Thyroid gland (tissue), 4 donors: ENCODE data around the gene SPNS2. TPM values are rescaled to one million over a fixed set of nuclear protein-coding genes. Genes with fewer than 3 reads are reported as not detected.

ENCODE experiments used
- DNase-seq, 2 donors: peaks; one replicate each; pipeline ENCODE4 v3.0.0-alpha.2; 2019
- H3K27ac ChIP-seq, 3 donors: fragments of 200-600 bp; sonication (generic); 1 replicate in 2 of 3; 2 replicates in 1 of 3; pipeline ENCODE4 v1.5.1; 2016 to 2019; ENCODE audit warnings: mild to moderate bottlenecking in 1 of 3, moderate library complexity in 1 of 3
- H3K27me3 ChIP-seq: fragments of 200-600 bp; sonication (generic); one replicate; pipeline ENCODE4 v1.5.1; 2019
- H3K36me3 ChIP-seq, 2 donors: fragments of 200-600 bp; sonication (generic); one replicate each; pipeline ENCODE4 v1.5.1; 2016 to 2019
- H3K4me1 ChIP-seq, 2 donors: fragments of 200-600 bp; sonication (generic); one replicate each; pipeline ENCODE4 v1.5.1; 2017 to 2019
- H3K4me3 ChIP-seq, 3 donors: fragments of 200-600 bp; sonication (generic); replicated peaks in 1 of 3; 1 replicate in 2 of 3; 2 replicates in 1 of 3; pipeline ENCODE4 v1.5.1; 2016; ENCODE audit warnings: mild to moderate bottlenecking in 1 of 3
- H3K9me3 ChIP-seq: fragments of 200-600 bp; sonication (generic); one replicate; pipeline ENCODE4 v1.5.1; 2017
- POLR2A ChIP-seq, 2 donors: fragments of 450-650 bp; IDR thresholded peaks; one replicate each; pipeline ENCODE4 v1.6.1; 2017; ENCODE audit warnings: antibody characterized with exemption in 2 of 2, mild to moderate bottlenecking in 2 of 2, moderate library complexity in 1 of 2
- WGBS, 2 donors: methylation state at CpG; one replicate each; pipeline ENCODE4 v1.1.5; 2017; 5-methylcytosine and 5-hydroxymethylcytosine counted together
- intact Hi-C: fragments of 100-400 bp; cut with DNase I; formaldehyde crosslinking; loops from one replicate; pipeline ENCODE4 v1.15.1; 2023
- total RNA-seq, 4 donors: library from RNA; depleted of rRNA; stranded (reverse); fragments of >200 nt; gene quantifications; one replicate each; pipeline ENCODE4 v1.2.3, GENCODE V29; 2016
- TF ChIP-seq, protein P1 (sequence below), 6 experiments: fragments of 200-600 bp in 3 of 6; fragments of 450-650 bp in 3 of 6; sonication (generic) in 3 of 6; IDR thresholded peaks; one replicate each; pipeline ENCODE4 v1.5.1; 2016 to 2019; ENCODE audit warnings: antibody characterized with exemption in 6 of 6, mild to moderate bottlenecking in 2 of 6, inconsistent platforms in 1 of 6, moderate library complexity in 1 of 6

SPNS2 gene
- total RNA-seq, 4 donors from 2014 or later: 5.6 to 16.3 (median 8.1) TPM

DNA sequence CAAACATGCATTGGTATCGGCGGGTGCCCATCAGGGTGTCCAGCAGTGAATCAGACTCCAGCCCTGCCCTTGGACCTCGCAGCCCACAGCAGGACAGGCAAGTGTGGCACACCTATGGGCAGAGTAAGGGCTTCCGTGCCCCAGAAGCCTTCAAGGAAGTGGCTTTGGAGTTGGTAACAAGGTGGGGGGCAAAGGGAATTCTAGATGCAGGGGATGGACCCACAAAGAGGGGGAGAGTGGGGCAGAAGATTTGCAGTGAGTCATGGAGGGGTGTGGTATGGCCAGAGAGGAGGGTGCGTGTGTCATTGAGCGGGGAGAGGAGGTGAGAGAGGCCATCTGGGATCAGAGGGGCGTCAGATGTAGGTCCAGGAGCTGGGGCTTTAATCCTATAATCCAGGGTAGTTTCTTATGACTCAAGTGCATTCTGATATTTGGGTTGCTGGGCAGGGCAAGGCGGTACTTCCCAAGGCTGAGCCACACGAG lies 8.5 kb upstream of the SPNS2 start:
- 85 to 88% methylated on average over 9 of the region's 9 CpGs for WGBS, 2 donors
- no peaks in the 10 kb centered on the region for H3K36me3 ChIP-seq
- DNase-seq: no peak
- H3K9me3 ChIP-seq: no peaks in the 10 kb centered on the region
- intact Hi-C loops: no loop called here
- TF ChIP-seq, protein P1, sequence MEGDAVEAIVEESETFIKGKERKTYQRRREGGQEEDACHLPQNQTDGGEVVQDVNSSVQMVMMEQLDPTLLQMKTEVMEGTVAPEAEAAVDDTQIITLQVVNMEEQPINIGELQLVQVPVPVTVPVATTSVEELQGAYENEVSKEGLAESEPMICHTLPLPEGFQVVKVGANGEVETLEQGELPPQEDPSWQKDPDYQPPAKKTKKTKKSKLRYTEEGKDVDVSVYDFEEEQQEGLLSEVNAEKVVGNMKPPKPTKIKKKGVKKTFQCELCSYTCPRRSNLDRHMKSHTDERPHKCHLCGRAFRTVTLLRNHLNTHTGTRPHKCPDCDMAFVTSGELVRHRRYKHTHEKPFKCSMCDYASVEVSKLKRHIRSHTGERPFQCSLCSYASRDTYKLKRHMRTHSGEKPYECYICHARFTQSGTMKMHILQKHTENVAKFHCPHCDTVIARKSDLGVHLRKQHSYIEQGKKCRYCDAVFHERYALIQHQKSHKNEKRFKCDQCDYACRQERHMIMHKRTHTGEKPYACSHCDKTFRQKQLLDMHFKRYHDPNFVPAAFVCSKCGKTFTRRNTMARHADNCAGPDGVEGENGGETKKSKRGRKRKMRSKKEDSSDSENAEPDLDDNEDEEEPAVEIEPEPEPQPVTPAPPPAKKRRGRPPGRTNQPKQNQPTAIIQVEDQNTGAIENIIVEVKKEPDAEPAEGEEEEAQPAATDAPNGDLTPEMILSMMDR (IDR thresholded peaks at IDR 0.05): no peak
- TF ChIP-seq POLR2A (IDR thresholded peaks at IDR 0.05): no peak
- peak overlapping the region in 1 of 3 donors; percentile 86 for H3K27ac ChIP-seq
- peaks cover 11 to 19% of the 10 kb centered on the region in 2 donors for H3K4me1 ChIP-seq
- no peaks in the 10 kb centered on the region for H3K27me3 ChIP-seq
- no peak overlapping the region for H3K4me3 ChIP-seq

GRCh38 chr17:4490637-4491061 lies 8.0 kb upstream of the SPNS2 start:
- H3K27me3 ChIP-seq: no peaks in the 10 kb centered on the region
- TF ChIP-seq POLR2A (IDR thresholded peaks at IDR 0.05): no peak
- TF ChIP-seq, protein P1 (IDR thresholded peaks at IDR 0.05): no peak
- no peak for DNase-seq
- H3K4me1 ChIP-seq: peaks cover 11 to 19% of the 10 kb centered on the region in 2 donors
- peak overlapping the region in 1 of 3 donors; percentile 47 for H3K27ac ChIP-seq
- no peaks in the 10 kb centered on the region for H3K36me3 ChIP-seq
- no peak overlapping the region for H3K4me3 ChIP-seq
- no peaks in the 10 kb centered on the region for H3K9me3 ChIP-seq
- intact Hi-C loops: no loop called here
- WGBS, 2 donors: 63 to 67% methylated on average over 5 to 7 of the region's 7 CpGs

DNA sequence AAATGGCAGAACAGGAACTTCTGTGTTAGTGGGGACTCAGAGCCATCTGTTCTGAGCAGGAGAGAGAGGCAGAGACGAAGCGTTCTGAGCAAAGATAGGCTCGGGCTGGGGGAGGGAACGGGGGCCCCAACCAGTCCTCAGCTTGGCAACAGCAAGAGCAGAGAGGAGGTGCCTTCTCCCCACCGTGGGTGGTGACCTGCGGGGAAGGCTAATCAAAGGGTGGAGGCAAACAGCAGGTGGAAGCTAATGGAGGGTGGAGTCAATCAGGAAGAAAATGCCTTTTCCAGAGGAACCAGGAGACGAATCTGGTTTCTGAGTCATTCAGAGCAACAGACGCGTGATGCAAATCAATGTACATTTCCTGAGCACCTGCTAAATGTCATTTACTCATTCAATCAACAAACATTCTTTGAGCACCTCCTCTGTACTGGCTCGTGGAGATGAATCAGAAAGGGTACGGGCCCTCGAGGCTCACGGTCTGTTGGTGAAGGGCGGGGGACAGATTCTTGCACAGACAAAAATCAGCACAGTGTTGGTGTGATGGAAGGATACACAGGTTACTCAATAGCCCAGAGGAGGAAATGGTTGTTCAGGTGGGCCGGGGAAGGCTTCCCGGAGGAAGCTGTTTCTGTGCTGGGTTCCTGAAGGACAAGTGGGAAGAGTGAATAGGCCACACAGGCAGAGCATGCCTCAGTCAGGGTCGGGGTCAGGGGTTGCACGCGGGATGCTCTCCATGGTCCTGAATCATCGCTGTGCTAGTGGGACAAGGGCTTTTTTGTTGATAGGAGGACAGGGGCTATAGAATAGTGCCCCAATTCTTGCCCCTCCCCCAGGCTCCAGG lies 5.7 kb upstream of the SPNS2 start:
- Histone ChIP-seq H3K27me3 (no peaks in the 10 kb centered on the region), H3K4me1 (peaks cover 17 to 29% of the 10 kb centered on the region in 2 donors), H3K36me3 (no peaks in the 10 kb centered on the region), H3K27ac (no peak overlapping the region), H3K4me3 (no peak overlapping the region), H3K9me3 (no peaks in the 10 kb centered on the region)
- TF ChIP-seq, protein P1 (IDR thresholded peaks at IDR 0.05): no peak
- TF ChIP-seq POLR2A (IDR thresholded peaks at IDR 0.05): no peak
- 64 to 68% methylated on average over 20 of the region's 20 CpGs for WGBS, 2 donors
- DNase-seq: peak; percentile 34 to 45
- intact Hi-C loops: no loop called here

DNA sequence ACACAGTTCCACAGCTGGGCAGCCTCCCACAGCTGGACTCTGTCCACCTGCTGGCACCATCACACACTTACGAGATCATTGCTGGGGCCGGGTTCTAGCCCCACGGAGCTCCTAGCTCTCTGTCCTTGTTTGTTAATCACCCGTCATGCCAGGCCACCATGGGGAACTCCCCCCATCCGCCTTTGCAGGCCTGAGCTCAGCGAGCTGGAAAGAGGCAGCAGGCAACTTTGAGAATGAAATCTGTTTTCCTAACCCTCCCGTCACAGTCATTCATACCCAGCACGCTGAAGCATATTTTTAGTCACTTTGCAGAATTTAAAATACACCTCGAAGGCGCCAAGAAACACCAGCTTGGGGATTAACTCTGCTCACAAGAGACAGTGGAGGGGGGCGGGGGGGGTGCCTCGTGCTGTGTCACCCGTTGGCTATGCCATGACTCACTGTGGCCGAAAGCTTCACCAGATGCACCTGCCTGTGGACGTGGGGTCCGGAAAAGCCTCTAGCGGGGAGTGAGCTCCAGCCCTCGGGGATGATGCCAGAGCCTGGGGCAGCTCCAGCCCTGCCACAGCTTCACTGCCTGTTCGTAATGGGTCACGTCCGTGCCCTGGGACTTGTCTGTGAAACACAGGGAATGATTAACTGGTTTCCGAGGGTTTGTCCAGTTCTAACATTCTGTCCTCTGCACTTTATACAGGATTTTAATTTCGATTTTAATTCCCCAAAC lies 1.4 kb upstream of the SPNS2 start:
- no peak for TF ChIP-seq POLR2A (IDR thresholded peaks at IDR 0.05)
- TF ChIP-seq, protein P1 (IDR thresholded peaks at IDR 0.05): no peak
- 35 to 46% methylated on average over 22 to 23 of the region's 23 CpGs for WGBS, 2 donors
- intact Hi-C loops: no loop called here
- no peaks in the 10 kb centered on the region for H3K9me3 ChIP-seq
- no peak overlapping the region for H3K27ac ChIP-seq
- DNase-seq: peak; percentile 57 to 76
- H3K27me3 ChIP-seq: no peaks in the 10 kb centered on the region
- no peaks in the 10 kb centered on the region for H3K36me3 ChIP-seq
- H3K4me3 ChIP-seq: no peak overlapping the region
- peaks cover 21 to 33% of the 10 kb centered on the region in 2 donors for H3K4me1 ChIP-seq
